HepG2 (cell line): ENCODE results near the gene PLCG2. TPM values are rescaled to one million over a fixed set of nuclear protein-coding genes. Genes with fewer than 3 reads are reported as not detected.

Experiments
- ATAC-seq: fragments of 200-7000 bp; cut with Tn5 transposase; 3 replicates; pipeline ENCODE4 v1.9.1; 2020; ENCODE audit warnings: mild to moderate bottlenecking, moderate library complexity
- BruUV-seq: library from RNA; stranded (reverse); fragments of 400-500 nt; replicated peaks from 2 replicates; lab custom pipeline; 2021; lab: Mats Ljungman, UMichigan
- CTCF ChIA-PET: fragments of 300-600 bp; formaldehyde crosslinking; extraction: SDS; loops from one replicate; lab custom pipeline; 2021; ENCODE audit warnings: low total read pairs, inconsistent platforms, low intra/inter-chr PET ratio; lab: Yijun Ruan, JAX
- POLR2A ChIA-PET: fragments of 350-600 bp; sonication (Branson Sonifier 250); formaldehyde crosslinking; loops from one replicate; lab custom pipeline; 2020; ENCODE audit warnings: antibody characterized with exemption, inconsistent platforms; lab: Yijun Ruan, JAX
- DNase-seq: peaks from one replicate; pipeline ENCODE4 v3.0.0-alpha.2; 2015; ENCODE audit warnings: low spot score
- FAIRE-seq: peaks from 3 replicates; lab custom pipeline; 2011; peaks lifted over from hg19 to GRCh38; lab: Jason Lieb, UNC
- H2AFZ ChIP-seq: one replicate; pipeline ENCODE4 v1.6.1; 2011; ENCODE audit warnings: low read length, inconsistent platforms
- H3K27ac ChIP-seq: fragments of 300-600 bp; 3 replicates; pipeline ENCODE4 v1.8.0; 2011; ENCODE audit warnings: mixed run types, mild to moderate bottlenecking, mixed read lengths, low read length, inconsistent platforms; ENCODE audit not compliant: insufficient read depth; ENCODE audit errors: extremely low read length
- H3K27me3 ChIP-seq, 2 experiments: fragments of 200-600 bp in 1 of 2; 2 replicates in 1 of 2; 3 replicates in 1 of 2; pipeline versions ENCODE4 v1.6.0 to v1.8.0; 2011; ENCODE audit warnings: low read length in 2 of 2, mild to moderate bottlenecking in 2 of 2, moderate library complexity in 2 of 2, inconsistent platforms in 1 of 2; ENCODE audit not compliant: insufficient read depth in 2 of 2, control insufficient read depth in 1 of 2
- H3K36me3 ChIP-seq, 2 experiments: fragments of 200-600 bp in 1 of 2; replicated peaks in 1 of 2; 2 replicates in 1 of 2; 3 replicates in 1 of 2; pipeline versions ENCODE4 v1.5.1 to v1.8.0; 2011; ENCODE audit warnings: low read length in 2 of 2, inconsistent platforms in 1 of 2; ENCODE audit not compliant: insufficient read depth in 2 of 2, control insufficient read depth in 1 of 2
- H3K4me1 ChIP-seq: 2 replicates; pipeline ENCODE4 v1.5.1; 2012; ENCODE audit warnings: low read length, inconsistent platforms; ENCODE audit not compliant: insufficient read depth
- H3K4me2 ChIP-seq: 2 replicates; pipeline ENCODE4 v1.6.0; 2011; ENCODE audit warnings: low read depth, low read length, inconsistent platforms
- H3K4me3 ChIP-seq, 3 experiments: fragments of 200-600 bp in 1 of 3; sonication (generic), shearing (Covaris generic) in 1 of 3; replicated peaks in 1 of 3; 2 replicates each; pipeline ENCODE4 v1.5.1; 2011 to 2016; ENCODE audit warnings: low read length in 3 of 3, inconsistent platforms in 2 of 3, low read depth in 2 of 3, mild to moderate bottlenecking in 2 of 3, control low read depth in 1 of 3, mixed read lengths in 1 of 3; ENCODE audit not compliant: insufficient read depth in 1 of 3
- H3K79me2 ChIP-seq: one replicate; pipeline ENCODE4 v1.6.1; 2011; ENCODE audit warnings: low read length, inconsistent platforms; ENCODE audit not compliant: insufficient read depth
- H3K9ac ChIP-seq: 2 replicates; pipeline ENCODE4 v1.6.0; 2011; ENCODE audit warnings: mild to moderate bottlenecking, low read depth, low read length, inconsistent platforms; ENCODE audit not compliant: insufficient read depth
- H3K9me3 ChIP-seq: 2 replicates; pipeline ENCODE4 v1.5.1; 2012; ENCODE audit warnings: mild to moderate bottlenecking, low read length
- H4K20me1 ChIP-seq: 2 replicates; pipeline ENCODE4 v1.6.0; 2011; ENCODE audit warnings: inconsistent platforms, mild to moderate bottlenecking, low read length, moderate library complexity; ENCODE audit not compliant: insufficient read depth
- ARHGAP35 ChIP-seq: sonication (generic); formaldehyde crosslinking; IDR thresholded peaks from 2 replicates; pipeline ENCODE4 v1.9.0; 2022; ENCODE audit warnings: mild to moderate bottlenecking, inconsistent platforms, moderate library complexity, missing genetic modification reagents, borderline replicate concordance
- BORCS8-MEF2B ChIP-seq: sonication (generic); formaldehyde crosslinking; IDR thresholded peaks from 2 replicates; pipeline ENCODE4 v1.8.0; 2022; ENCODE audit warnings: mild to moderate bottlenecking, missing genetic modification reagents
- EHMT2 ChIP-seq: fragments of 200-600 bp; sonication (generic); IDR thresholded peaks from 2 replicates; pipeline ENCODE4 v1.7.0; 2017; ENCODE audit warnings: antibody characterized with exemption, low read depth, low read length, borderline replicate concordance
- GFI1 ChIP-seq: sonication (generic); formaldehyde crosslinking; IDR thresholded peaks from 2 replicates; pipeline ENCODE4 v1.5.0; 2020; ENCODE audit warnings: missing genetic modification reagents, mild to moderate bottlenecking, borderline replicate concordance
- GPBP1L1 ChIP-seq: sonication (generic); formaldehyde crosslinking; IDR thresholded peaks from 2 replicates; pipeline ENCODE4 v1.5.0; 2020; ENCODE audit warnings: mild to moderate bottlenecking, missing genetic modification reagents
- KAT8 ChIP-seq: IDR thresholded peaks from 2 replicates; pipeline ENCODE4 v1.6.1; 2016; ENCODE audit warnings: missing genetic modification reagents, missing compliant biosample characterization
- KDM1A ChIP-seq: IDR thresholded peaks from 2 replicates; pipeline ENCODE4 v1.6.1; 2016; ENCODE audit warnings: missing compliant biosample characterization
- KLF11 ChIP-seq: IDR thresholded peaks from 2 replicates; pipeline ENCODE4 v1.6.1; 2016; ENCODE audit warnings: missing compliant biosample characterization
- PAWR ChIP-seq: sonication (generic); formaldehyde crosslinking; IDR thresholded peaks from 2 replicates; pipeline ENCODE4 v1.4.0; 2020; ENCODE audit warnings: missing genetic modification reagents, mild to moderate bottlenecking, borderline replicate concordance
- PRMT3 ChIP-seq: sonication (generic); formaldehyde crosslinking; IDR thresholded peaks from 2 replicates; pipeline ENCODE4 v1.8.1; 2022; ENCODE audit warnings: low read depth, mild to moderate bottlenecking, moderate library complexity, missing genetic modification reagents, borderline replicate concordance
- SNAI1 ChIP-seq: sonication (generic); formaldehyde crosslinking; IDR thresholded peaks from 2 replicates; pipeline ENCODE4 v1.5.0; 2020; ENCODE audit warnings: mild to moderate bottlenecking, missing genetic modification reagents, borderline replicate concordance
- TBP ChIP-seq: sonication (generic); formaldehyde crosslinking; IDR thresholded peaks from 2 replicates; pipeline ENCODE4 v1.5.0; 2020; ENCODE audit warnings: missing genetic modification reagents
- ZBTB37 ChIP-seq: sonication (generic); formaldehyde crosslinking; IDR thresholded peaks from 2 replicates; pipeline ENCODE4 v1.4.0; 2020; ENCODE audit warnings: mild to moderate bottlenecking, missing genetic modification reagents
- ZBTB7A ChIP-seq: sonication (generic); formaldehyde crosslinking; IDR thresholded peaks from 2 replicates; pipeline ENCODE4 v1.8.0; 2022; ENCODE audit warnings: mild to moderate bottlenecking, missing genetic modification reagents
- ZFP82 ChIP-seq: sonication (generic); formaldehyde crosslinking; IDR thresholded peaks from 2 replicates; pipeline ENCODE4 v1.5.1; 2020; ENCODE audit warnings: mild to moderate bottlenecking, missing genetic modification reagents, borderline replicate concordance
- ZNF44 ChIP-seq: sonication (generic); formaldehyde crosslinking; IDR thresholded peaks from 2 replicates; pipeline ENCODE4 v1.5.1; 2020; ENCODE audit warnings: mild to moderate bottlenecking, missing genetic modification reagents
- ZNF441 ChIP-seq: sonication (generic); formaldehyde crosslinking; IDR thresholded peaks from 2 replicates; pipeline ENCODE4 v1.7.0; 2021; ENCODE audit warnings: missing genetic modification reagents, borderline replicate concordance
- ZNF597 ChIP-seq: sonication (generic); formaldehyde crosslinking; IDR thresholded peaks from 2 replicates; pipeline ENCODE4 v1.5.0; 2020; ENCODE audit warnings: missing genetic modification reagents
- ZSCAN20 ChIP-seq: sonication (generic); formaldehyde crosslinking; IDR thresholded peaks from 2 replicates; pipeline ENCODE4 v1.4.0; 2020; ENCODE audit warnings: missing genetic modification reagents, mild to moderate bottlenecking, borderline replicate concordance
- WGBS: methylation state at CpG from one replicate; pipeline ENCODE4 v1.1.6; 2017; ENCODE audit warnings: low lambda C conversion rate; 5-methylcytosine and 5-hydroxymethylcytosine counted together
- in situ Hi-C: cut with HindIII; loops from 2 replicates; pipeline ENCODE4 v1.10.0; 2017; ENCODE audit warnings: low pct_unique_long_range_greater_than_20kb; ENCODE audit not compliant: extremely low pct_ligation_motif_present
- intact Hi-C: fragments of 100-400 bp; cut with micrococcal nuclease; formaldehyde crosslinking; loops from one replicate; pipeline ENCODE4 v1.10.0; 2022; ENCODE audit not compliant: unreplicated experiment
- polyA plus RNA-seq, 8 experiments: library from polyadenylated mRNA; depleted of rRNA in 3 of 8; stranded (reverse) in 7 of 8; unstranded in 1 of 8; fragments of >200 nt; fragmentation: Illumina TruSeq in 4 of 8; extraction: Trizol in 4 of 8; gene quantifications; 2 replicates each; pipeline versions ENCODE4 v1.2.1 to v1.2.3, GENCODE V29; 2011 to 2016; ENCODE audit warnings: low read depth in 4 of 8, missing spikeins in 1 of 8, mixed read lengths in 1 of 8; ENCODE audit not compliant: insufficient read depth in 1 of 8
- total RNA-seq, 5 experiments: library from RNA; depleted of rRNA; stranded (reverse); fragments of >200 nt; fragmentation: Illumina TruSeq; extraction: Trizol; gene quantifications; 2 replicates each; pipeline ENCODE4 v1.2.3, GENCODE V29; 2016; ENCODE audit warnings: low read depth in 1 of 5
- TF ChIP-seq, protein P1 (sequence below): sonication (generic); formaldehyde crosslinking; IDR thresholded peaks from 2 replicates; pipeline ENCODE4 v1.5.0; 2020; ENCODE audit warnings: mild to moderate bottlenecking, missing genetic modification reagents

PLCG2 gene
- total and polyA plus RNA-seq, 2 of the 13 experiments (the other 11 are each of a cell fraction or from before 2014, with no cell fraction given), result 0.13 to 0.18 TPM

DNA sequence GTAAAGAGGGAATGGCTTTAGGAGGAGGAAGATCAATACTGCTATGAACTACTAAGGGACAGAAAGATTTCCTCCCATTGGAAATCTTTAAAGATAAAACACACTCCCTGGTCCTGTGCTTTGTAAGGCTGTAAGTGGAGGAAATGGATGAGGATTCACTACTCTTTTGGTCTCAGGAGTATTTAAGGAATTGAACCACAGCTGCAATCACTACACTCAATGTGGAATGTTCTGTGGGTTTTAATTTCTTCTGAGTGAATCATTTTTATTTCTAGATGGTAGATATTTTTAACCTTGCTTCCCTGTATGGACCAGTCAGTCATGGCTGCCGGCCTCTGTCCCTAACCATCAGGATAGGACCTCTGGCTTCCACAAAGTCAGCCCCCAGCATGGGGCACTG lies 166.6 kb downstream of the PLCG2 start:
- Histone ChIP-seq H3K9ac (no peak overlapping the region), H3K79me2 (no peaks in the 10 kb centered on the region), H3K4me2 (no peak overlapping the region), H3K27me3 (peaks cover 0 to 33% of the 10 kb centered on the region in 2 experiments; a peak in 3 of 5 replicates), H3K4me3 (no peak overlapping the region), H3K9me3 (no peaks in the 10 kb centered on the region), H3K36me3 (no peaks in the 10 kb centered on the region), H2AFZ (no peak overlapping the region), H3K4me1 (no peaks in the 10 kb centered on the region), H4K20me1 (no peaks in the 10 kb centered on the region), H3K27ac (no peak overlapping the region)
- BruUV-seq, result no TSS peak
- FAIRE-seq (no peak), ATAC-seq (no peak), DNase-seq (no peak)
- 52% methylated on average over 1 of the region's 1 CpG for WGBS
- ChIA-PET CTCF (no interaction called here), POLR2A (no interaction called here)
- TF ChIP-seq ZBTB7A (CRISPR knock-in tag) (no peak), ZNF441 (CRISPR knock-in tag) (no peak), ARHGAP35 (CRISPR knock-in tag) (no peak), SNAI1 (CRISPR knock-in tag) (no peak), ZNF44 (CRISPR knock-in tag) (no peak), ZFP82 (no peak), BORCS8-MEF2B (no peak), ZNF597 (no peak), GFI1 (CRISPR knock-in tag) (no peak), KLF11 (no peak), GPBP1L1 (no peak), KAT8 (CRISPR knock-in tag) (no peak), KDM1A (CRISPR knock-in tag) (no peak), EHMT2 (no peak), TBP (no peak), PRMT3 (CRISPR knock-in tag) (no peak), ZSCAN20 (CRISPR knock-in tag) (no peak), PAWR (CRISPR knock-in tag) (no peak), ZBTB37 (no peak)
- TF ChIP-seq, protein P1, sequence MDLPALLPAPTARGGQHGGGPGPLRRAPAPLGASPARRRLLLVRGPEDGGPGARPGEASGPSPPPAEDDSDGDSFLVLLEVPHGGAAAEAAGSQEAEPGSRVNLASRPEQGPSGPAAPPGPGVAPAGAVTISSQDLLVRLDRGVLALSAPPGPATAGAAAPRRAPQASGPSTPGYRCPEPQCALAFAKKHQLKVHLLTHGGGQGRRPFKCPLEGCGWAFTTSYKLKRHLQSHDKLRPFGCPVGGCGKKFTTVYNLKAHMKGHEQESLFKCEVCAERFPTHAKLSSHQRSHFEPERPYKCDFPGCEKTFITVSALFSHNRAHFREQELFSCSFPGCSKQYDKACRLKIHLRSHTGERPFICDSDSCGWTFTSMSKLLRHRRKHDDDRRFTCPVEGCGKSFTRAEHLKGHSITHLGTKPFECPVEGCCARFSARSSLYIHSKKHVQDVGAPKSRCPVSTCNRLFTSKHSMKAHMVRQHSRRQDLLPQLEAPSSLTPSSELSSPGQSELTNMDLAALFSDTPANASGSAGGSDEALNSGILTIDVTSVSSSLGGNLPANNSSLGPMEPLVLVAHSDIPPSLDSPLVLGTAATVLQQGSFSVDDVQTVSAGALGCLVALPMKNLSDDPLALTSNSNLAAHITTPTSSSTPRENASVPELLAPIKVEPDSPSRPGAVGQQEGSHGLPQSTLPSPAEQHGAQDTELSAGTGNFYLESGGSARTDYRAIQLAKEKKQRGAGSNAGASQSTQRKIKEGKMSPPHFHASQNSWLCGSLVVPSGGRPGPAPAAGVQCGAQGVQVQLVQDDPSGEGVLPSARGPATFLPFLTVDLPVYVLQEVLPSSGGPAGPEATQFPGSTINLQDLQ, result no peak
- intact Hi-C loops (loop anchor here (10.0 kb wide), 1 partner anchor 49 kb away; no protein-coding TSS in a partner anchor), in situ Hi-C loops (loop anchor here (10.0 kb wide), 1 partner anchor 279 kb away; no protein-coding TSS in a partner anchor)
